Activated CD4-positive, alpha-beta T cell treated with anti-CD3 and anti-CD28 coated beads, Interleukin-10, Interleukin-2, amounts not matched to agents 100 ng/mL and 50 ng/mL, durations not matched to agents 16 hours and 8 hours (primary cell): Measurements from ENCODE around the gene TMIGD2.
A peak's percentile ranks its signal among the peaks of the same experiment; 100 is the strongest.
"Not testable (repeated sequence)": the region's sequence is repeated elsewhere in the genome, so short reads cannot be mapped to it uniquely, and the experiment has no call there.

Source experiments
- DNase-seq: peaks from one replicate; pipeline ENCODE4 v3.0.0-alpha.2; 2020

The TMIGD2 gene

DNA sequence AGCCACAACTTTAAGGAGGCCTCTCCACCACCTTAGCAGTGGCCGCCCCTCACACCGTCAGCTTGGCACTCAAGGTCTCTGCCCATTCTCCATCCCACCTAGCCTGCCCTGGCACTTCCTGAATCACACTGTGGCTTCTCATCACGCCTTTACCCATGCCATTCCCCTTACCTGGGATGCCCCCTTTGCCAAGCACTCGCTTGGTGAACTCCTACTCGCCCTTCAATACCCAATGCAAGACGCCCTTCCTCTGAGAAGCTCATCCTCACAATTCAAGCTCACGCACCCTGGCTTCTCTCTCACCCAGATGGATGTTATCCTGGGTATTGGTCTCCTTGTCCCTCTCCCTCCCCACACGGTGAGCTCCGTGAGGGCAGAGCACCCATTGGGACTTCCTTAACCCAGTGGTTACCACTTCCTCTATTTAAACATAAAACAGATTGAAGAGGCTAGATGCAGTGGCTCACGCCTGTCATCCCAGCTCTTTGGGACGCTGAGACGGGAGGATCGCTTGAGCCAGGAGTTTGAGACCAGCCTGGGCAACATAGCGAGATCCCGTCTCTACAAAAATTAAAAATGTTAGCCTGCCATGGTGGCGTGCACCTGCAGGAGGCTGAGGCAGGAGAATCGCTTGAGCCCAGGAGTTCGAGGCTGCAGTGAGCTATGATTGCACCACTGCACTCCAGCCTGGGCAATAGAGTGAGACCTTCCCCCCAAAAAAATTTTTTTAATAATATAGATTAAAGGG is 35.8 kb downstream of the TMIGD2 start:
- no peak for DNase-seq

DNA sequence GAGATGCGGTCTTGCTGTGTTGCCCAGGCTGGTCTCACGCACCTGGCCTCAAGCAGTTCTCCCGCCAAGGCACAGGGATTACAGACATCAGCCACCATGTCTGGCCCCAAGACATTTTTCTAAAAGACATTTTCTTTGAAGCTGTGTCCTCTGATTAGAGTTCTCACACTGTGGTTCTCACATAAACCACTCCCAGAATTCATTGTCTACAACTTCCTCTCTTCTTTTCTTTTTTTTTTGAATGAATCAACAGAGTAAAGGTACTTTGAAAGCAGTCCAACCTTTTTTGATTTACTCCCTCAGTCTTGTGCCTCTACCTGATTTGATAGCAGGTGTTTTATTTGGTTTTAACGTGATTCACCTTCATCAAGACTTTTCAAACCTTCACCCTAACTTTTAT is 37.4 kb downstream of the TMIGD2 start:
- no peak for DNase-seq

DNA sequence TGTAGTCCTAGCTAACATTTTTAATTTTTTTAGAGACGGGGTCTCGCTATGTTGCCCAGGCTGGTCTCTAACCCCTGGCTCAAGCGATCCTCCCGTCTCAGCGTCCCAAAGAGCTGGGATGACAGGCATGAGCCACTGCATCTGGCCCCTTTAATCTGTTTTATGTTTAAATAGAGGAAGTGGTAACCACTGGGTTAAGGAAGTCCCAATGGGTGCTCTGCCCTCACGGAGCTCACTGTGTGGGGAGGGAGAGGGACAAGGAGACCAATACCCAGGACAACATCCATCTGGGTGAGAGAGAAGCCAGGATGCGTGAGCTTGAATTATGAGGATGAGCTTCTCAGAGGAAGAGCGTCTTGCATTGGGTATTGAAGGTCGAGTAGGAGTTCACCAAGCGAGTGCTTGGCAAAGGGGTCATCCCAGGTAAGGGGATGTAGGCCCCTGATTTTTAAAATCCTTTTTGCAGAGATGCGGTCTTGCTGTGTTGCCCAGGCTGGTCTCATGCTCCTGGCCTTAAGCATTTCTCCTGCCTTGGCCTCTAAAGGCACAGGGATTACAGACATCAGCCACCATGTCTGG is 41.5 kb downstream of the TMIGD2 start:
- DNase-seq, result no peak

- DNase-seq, result no peak
Observed at GRCh38 chr19:4258181-4258580, 44.0 kb downstream of the TMIGD2 start.

DNA sequence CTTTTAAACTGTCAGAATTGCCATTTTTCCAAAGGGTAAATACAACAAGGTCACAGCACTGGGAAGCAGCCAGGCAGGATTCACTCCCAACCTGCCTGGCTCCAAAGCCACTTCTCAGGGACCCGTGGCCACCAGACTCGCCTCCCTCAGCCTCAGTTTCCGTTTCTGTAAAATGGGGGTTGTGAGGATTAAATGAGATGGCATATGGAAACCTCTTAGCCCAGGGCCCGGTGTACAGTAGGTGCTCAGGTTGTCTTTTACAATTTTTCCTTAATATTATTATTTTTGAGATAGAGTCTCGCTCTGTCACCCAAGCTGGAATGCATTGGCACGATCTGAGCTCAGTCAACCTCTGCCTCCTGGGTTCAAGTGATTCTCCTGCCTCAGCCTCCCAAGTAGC is 45.2 kb downstream of the TMIGD2 start:
- no peak for DNase-seq

DNA sequence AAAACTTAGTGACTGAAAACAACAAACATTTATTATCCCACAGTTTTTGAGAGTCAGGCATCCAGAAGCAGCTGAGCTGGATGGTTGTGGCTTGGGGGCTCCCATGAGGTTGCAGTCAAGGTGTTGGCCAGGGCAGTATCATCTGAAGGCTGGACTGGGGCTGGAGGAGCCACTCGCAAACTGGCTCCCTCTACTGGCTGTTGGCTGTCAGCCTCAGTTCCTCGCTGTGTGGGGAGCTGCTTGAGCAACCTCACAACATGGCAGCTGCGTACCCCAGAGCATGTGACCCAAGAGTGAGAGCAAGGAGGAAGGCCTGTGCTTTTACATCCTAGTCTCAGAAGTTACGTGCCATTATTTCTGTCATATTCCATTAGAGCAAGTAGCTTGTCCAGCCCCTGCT is 45.6 kb downstream of the TMIGD2 start:
- peak; percentile 15 for DNase-seq

DNA sequence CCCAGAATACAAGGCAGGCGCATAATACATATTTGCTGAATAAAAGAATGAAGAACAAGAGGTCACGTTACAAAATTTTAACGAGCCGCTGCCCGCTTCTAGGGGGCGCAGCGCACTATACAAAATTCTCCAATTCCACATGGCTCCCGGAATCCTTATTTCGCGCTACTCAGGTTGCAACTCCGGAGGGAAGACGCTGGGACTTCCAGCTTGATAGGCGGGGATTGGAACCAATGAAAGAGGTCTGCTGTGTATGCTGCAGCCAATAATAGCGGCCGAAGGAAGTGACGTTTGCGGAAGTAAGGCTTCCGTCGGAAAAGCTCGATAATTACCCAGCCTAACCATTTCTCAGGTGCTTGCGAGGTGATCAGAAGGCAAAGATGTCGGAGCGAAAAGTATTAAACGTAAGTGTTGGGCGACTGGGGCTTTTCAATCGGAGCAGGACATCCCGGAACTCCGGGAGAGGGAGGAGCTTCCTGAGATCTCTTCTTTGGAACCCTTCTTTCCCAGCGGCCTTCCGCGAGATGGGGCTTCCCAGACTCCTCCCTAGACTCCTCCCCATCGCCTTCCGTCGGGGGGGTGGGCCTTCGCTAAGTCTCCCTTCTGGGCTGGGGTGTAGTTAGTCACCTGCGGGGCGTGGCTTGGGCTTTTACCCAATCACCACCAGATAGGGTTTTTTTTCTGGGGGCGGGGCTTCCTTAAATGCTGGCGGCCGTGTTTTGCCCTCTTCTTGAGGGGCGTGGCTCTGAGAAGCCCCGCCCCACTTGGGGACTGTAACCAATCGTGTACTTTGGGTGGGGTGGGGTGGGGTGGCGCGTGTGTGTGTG is 55.2 kb downstream of the TMIGD2 start, which contains the start of gene YJU2:
Gene YJU2 (plus strand): TSS at position 314 of the 827 bp plus-strand sequence. CDS start 67 bp downstream, at position 381.
- peak; percentile 99 for DNase-seq

DNA sequence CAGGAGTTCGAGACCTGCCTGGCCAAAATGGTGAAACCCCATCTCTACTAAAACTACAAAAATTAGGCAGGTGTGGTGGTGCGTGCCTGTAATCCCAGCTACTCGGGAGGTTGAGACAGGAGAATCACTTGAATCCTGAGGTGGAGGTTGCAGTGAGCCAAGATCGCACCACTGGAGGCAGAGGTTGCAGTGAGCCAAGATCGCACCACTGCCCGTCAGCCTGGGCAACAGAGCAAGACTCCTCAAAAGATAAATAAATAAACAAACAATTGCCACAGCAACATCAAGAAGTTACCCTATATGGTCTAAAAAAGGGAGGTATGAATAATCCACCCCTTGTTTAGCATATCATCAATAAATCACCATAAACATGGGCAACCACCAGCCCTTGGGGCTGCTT is 56.3 kb downstream of the TMIGD2 start:
- not testable (repeated sequence) for DNase-seq
